ENCODE data around the gene CNTRL. TPM values are rescaled to one million over a fixed set of nuclear protein-coding genes. Genes with fewer than 3 reads are reported as not detected.

CNTRL gene
- total RNA-seq, 4 donors from 2014 or later = 23.4 to 32.7 (median 31.0) TPM

DNA sequence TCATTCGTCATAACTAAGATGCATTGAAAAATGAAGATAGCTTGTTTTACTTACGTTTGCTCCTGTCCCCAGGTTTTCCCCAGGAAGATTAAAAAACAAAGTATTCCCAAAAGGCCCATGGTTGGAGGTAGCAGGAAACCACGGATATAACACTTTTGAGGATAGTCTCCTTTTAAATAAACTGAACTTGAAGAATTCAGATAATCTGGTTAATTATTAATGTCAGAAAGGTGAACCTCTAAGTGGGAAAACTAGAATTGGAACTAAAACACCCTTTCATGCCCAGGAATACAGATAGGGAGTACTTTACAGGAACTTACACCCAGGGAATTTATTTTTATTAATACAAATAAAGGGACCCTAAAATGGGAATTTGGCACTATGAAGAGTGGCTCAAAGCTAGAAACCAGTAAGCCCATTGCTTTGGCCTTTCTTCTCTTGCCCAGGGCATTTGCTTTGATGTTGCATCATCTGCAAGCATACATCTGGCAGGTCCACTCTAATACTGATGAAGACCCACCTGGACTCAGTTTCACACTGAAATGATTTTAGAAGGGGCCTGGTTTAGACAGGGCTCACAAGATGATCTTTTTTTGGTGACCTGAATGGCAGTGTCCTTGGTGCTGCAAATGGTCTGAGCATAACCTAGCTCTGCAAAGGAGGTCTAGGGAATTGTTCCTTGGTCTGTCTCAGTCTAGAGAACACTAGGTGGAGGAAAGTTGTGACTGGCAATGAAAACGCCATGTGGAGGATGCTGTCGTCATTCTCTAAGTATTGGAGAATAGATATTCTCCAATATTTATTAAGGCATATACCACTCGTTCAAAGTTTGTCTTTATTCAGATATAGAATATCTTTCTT is 24.4 kb upstream of the CNTRL start, which contains the start of gene C5:
Gene C5 (minus strand): TSS at position 148 of the 861 bp plus-strand sequence. CDS start 29 bp downstream, at position 119.
- H3K9me3 ChIP-seq = no peaks in the 10 kb centered on the region
- H3K36me3 ChIP-seq = peaks cover 0 to 18% (median 0%) of the 10 kb centered on the region in 3 donors
- no peak for TF ChIP-seq EP300 (IDR thresholded peaks at IDR 0.05)
- TF ChIP-seq, protein P1, sequence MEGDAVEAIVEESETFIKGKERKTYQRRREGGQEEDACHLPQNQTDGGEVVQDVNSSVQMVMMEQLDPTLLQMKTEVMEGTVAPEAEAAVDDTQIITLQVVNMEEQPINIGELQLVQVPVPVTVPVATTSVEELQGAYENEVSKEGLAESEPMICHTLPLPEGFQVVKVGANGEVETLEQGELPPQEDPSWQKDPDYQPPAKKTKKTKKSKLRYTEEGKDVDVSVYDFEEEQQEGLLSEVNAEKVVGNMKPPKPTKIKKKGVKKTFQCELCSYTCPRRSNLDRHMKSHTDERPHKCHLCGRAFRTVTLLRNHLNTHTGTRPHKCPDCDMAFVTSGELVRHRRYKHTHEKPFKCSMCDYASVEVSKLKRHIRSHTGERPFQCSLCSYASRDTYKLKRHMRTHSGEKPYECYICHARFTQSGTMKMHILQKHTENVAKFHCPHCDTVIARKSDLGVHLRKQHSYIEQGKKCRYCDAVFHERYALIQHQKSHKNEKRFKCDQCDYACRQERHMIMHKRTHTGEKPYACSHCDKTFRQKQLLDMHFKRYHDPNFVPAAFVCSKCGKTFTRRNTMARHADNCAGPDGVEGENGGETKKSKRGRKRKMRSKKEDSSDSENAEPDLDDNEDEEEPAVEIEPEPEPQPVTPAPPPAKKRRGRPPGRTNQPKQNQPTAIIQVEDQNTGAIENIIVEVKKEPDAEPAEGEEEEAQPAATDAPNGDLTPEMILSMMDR (IDR thresholded peaks at IDR 0.05) = no peak
- no peak for TF ChIP-seq POLR2A (IDR thresholded peaks at IDR 0.05)
- WGBS, 2 donors = 75 to 83% methylated on average over 6 of the region's 6 CpGs
- no peak within 1 kb of the TSS for H3K4me3 ChIP-seq
- H3K27me3 ChIP-seq = no peaks in the 10 kb centered on the region
- no peak within 1 kb of the TSS for H3K27ac ChIP-seq
- DNase-seq (ENCODE audit: low spot score in 2 of 2) = no peak
- H3K4me1 ChIP-seq = no peaks in the 10 kb centered on the region

DNA sequence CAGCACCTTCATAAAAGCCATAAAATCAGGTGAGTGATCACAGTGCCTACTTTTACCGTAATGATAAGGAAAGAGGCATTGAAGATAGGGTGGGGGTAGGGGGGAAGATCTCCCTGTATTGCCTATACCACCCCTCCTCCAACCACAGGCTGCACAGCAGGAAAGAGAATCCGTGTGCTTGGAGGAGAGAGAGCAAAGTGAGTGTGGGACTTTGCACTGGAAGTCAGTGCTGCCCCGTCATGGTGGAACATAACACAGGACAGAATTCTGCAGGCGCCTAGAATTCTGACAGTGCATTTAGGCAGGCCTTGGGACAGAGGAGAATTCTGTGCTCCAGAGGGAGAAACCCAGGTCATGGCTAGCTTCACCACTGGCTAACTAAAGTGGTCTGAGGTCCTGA is 21.2 kb upstream of the CNTRL start:
- Histone ChIP-seq H3K36me3 (peaks cover 0 to 44% (median 0%) of the 10 kb centered on the region in 3 donors), H3K9me3 (peaks cover 0 to 8% (median 0%) of the 10 kb centered on the region in 4 donors), H3K4me1 (no peaks in the 10 kb centered on the region), H3K27me3 (no peaks in the 10 kb centered on the region), H3K4me3 (no peak overlapping the region), H3K27ac (no peak overlapping the region)
- 70 to 83% methylated on average over 4 of the region's 4 CpGs for WGBS, 2 donors
- no peak for DNase-seq (ENCODE audit: low spot score in 2 of 2)
- no peak for TF ChIP-seq EP300 (IDR thresholded peaks at IDR 0.05)
- TF ChIP-seq POLR2A (IDR thresholded peaks at IDR 0.05) = no peak
- TF ChIP-seq, protein P1 (IDR thresholded peaks at IDR 0.05) = no peak

DNA sequence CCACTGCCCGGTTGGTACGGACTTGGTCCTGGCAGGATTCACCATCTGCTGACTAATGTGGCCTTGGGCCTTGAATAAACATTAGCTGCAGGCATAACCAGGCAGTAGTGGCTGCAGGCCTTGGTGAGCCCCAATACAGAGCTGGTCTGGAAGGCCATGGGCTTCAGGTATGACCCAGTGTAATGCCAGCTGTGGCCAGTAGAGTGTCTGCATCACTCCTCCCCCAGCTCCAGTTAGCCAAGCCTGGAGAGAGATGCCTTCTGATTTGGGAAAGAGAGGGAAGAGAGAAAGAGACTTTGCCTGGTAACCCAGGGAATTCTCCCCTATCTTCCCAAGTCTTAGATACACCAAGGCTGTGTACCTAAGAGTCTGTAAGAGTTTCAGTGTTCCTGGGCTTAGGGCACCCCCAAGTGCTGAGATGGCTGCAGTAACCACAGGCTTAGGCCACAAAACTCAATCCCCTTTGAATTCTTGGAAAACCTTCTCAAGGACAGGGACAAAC is 19.1 kb upstream of the CNTRL start:
- H3K4me3 ChIP-seq = no peak overlapping the region
- peaks cover 0 to 11% (median 0%) of the 10 kb centered on the region in 4 donors for H3K4me1 ChIP-seq
- peaks cover 0 to 8% (median 0%) of the 10 kb centered on the region in 4 donors for H3K9me3 ChIP-seq
- 79 to 94% methylated on average over 2 of the region's 2 CpGs for whole genome bisulfite sequencing, 2 donors
- H3K27ac ChIP-seq = no peak overlapping the region
- TF ChIP-seq EP300 (IDR thresholded peaks at IDR 0.05) (no peak), POLR2A (IDR thresholded peaks at IDR 0.05) (no peak)
- TF ChIP-seq, protein P1 (IDR thresholded peaks at IDR 0.05) = no peak
- no peak for DNase-seq (ENCODE audit: low spot score in 2 of 2)
- H3K36me3 ChIP-seq = peaks cover 0 to 44% (median 0%) of the 10 kb centered on the region in 3 donors
- H3K27me3 ChIP-seq = no peaks in the 10 kb centered on the region

DNA sequence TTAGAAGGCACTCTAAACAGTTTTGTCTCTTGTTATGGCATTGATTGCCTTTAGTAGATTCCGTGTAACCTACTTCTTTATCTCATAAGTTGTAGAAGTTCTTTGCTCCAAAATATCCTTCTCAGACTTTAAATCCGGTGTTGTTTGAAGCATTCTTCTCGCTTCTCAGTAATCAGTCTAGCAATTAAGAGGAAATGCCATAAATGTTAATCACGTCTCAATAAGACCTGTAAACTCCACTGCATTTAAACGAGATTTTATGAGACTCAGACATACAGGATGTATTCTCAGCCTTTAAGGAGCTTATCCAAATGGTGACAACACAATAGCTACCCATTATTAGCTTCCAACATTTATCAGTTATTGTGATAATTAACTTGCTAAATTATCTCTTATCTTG is 16.9 kb upstream of the CNTRL start:
- Histone ChIP-seq H3K4me3 (no peak overlapping the region), H3K27ac (no peak overlapping the region), H3K27me3 (no peaks in the 10 kb centered on the region), H3K9me3 (peaks cover 0 to 8% (median 0%) of the 10 kb centered on the region in 4 donors), H3K36me3 (peaks cover 0 to 44% (median 0%) of the 10 kb centered on the region in 3 donors), H3K4me1 (peaks cover 0 to 11% (median 0%) of the 10 kb centered on the region in 4 donors)
- TF ChIP-seq, protein P1 (IDR thresholded peaks at IDR 0.05) = no peak
- TF ChIP-seq EP300 (IDR thresholded peaks at IDR 0.05) = no peak
- TF ChIP-seq POLR2A (IDR thresholded peaks at IDR 0.05) = no peak
- DNase-seq (ENCODE audit: low spot score in 2 of 2) = no peak
- WGBS, 2 donors = 71 to 74% methylated on average over 5 of the region's 5 CpGs

DNA sequence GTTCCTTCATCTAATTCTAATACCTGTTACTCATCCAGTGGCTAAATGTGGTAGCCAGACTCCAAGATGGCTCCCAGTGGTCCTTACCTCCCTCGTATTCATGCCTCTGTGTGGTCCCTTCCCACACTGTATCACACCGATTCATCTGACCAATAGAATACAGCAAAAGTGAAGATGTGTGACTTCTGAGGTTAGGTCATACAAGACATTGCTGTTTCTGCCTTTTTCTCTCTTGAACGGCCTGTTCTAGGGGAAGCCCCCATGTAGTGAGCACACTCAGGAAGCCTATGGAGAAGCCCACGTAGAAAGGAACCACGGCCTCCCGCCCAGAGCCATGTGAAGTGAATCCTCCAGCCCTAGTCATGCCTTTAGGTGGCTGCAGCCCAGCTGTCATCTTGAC is 15.2 kb upstream of the CNTRL start:
- TF ChIP-seq POLR2A (IDR thresholded peaks at IDR 0.05) (no peak), EP300 (IDR thresholded peaks at IDR 0.05) (no peak)
- TF ChIP-seq, protein P1 (IDR thresholded peaks at IDR 0.05) = no peak
- Histone ChIP-seq H3K9me3 (peaks cover 0 to 8% (median 0%) of the 10 kb centered on the region in 4 donors), H3K27ac (no peak overlapping the region), H3K4me1 (peaks cover 0 to 11% (median 0%) of the 10 kb centered on the region in 4 donors), H3K27me3 (no peaks in the 10 kb centered on the region), H3K4me3 (no peak overlapping the region), H3K36me3 (peaks cover 0 to 34% (median 0%) of the 10 kb centered on the region in 3 donors)
- 86% methylated on average over 6 of the region's 6 CpGs for WGBS, 2 donors
- no peak for DNase-seq (ENCODE audit: low spot score in 2 of 2)

Data from tibial nerve (tissue), 4 donors.